Epithelial cell of proximal tubule (primary cell): ENCODE measurements around the gene GNAZ. TPM values are rescaled to one million over a fixed set of nuclear protein-coding genes. Genes with fewer than 3 reads are reported as not detected.

Experiments
- DNase-seq: peaks from one replicate; pipeline ENCODE4 v3.0.0-alpha.2; 2011; ENCODE audit warnings: low read depth
- H3K4me3 ChIP-seq: 2 replicates; pipeline ENCODE4 v1.5.1; 2011; ENCODE audit warnings: low read depth, mild to moderate bottlenecking, low read length
- CTCF ChIP-seq: conservative IDR thresholded peaks from 2 replicates; pipeline ENCODE4 v1.5.1; 2012; ENCODE audit warnings: low read depth, mild to moderate bottlenecking, low read length
- total RNA-seq: library from RNA; depleted of rRNA; stranded (reverse); fragments of >200 nt; gene quantifications from 2 replicates; pipeline ENCODE4 v1.2.3, GENCODE V29; 2015

GNAZ gene
- total RNA-seq, 1 donor from 2014 or later: 10.3 TPM

- DNase-seq: no peak
- no peak for TF ChIP-seq CTCF
- no peak overlapping the region for H3K4me3 ChIP-seq
Measured at GRCh38 chr22:23115369-23115768, 45.0 kb downstream of the GNAZ start.

GRCh38 chr22:23115825-23116494 lies 45.6 kb downstream of the GNAZ start:
- no peak for TF ChIP-seq CTCF
- H3K4me3 ChIP-seq: no peak overlapping the region
- DNase-seq: no peak

DNA sequence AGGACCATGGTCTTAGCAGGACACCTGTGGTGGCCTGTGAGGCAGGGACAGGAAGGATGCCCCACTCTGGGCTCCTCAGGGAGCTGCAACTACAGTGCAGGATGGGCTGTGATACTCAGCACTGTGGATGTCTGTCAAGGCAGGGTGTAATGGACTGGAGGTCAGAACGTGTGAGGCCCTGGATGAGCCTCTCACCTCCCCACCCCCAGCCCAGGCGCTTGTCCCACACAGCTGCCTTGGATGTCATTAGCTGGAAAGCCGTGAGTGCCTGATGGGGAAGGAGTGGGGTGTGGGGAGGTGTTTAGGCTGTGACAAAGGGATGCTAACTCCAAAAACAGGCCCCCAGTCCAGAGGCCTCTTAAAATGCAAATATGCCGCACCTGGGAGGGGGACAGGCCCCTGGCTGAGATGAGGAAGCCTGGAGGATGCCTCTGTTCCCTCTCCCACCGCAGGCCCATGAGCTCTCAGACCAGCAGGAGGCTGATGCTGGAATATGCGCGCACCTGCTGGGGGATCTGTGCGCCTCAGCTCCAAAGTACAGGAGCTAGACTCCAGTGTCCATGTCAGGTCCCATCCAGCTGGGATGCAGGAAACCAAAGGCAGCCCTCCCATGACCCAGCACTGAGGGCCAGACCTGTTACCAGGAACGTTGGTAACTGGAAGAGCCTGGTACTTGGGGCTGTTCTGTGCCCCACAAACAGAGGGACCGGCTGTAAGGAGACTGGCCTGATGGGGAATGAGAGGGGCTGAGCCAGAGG lies 46.4 kb downstream of the GNAZ start:
- TF ChIP-seq CTCF: no peak
- no peak for DNase-seq
- H3K4me3 ChIP-seq: no peak overlapping the region

GRCh38 chr22:23117275-23117674 lies 47.0 kb downstream of the GNAZ start:
- TF ChIP-seq CTCF: no peak
- DNase-seq: no peak
- H3K4me3 ChIP-seq: no peak overlapping the region

DNA sequence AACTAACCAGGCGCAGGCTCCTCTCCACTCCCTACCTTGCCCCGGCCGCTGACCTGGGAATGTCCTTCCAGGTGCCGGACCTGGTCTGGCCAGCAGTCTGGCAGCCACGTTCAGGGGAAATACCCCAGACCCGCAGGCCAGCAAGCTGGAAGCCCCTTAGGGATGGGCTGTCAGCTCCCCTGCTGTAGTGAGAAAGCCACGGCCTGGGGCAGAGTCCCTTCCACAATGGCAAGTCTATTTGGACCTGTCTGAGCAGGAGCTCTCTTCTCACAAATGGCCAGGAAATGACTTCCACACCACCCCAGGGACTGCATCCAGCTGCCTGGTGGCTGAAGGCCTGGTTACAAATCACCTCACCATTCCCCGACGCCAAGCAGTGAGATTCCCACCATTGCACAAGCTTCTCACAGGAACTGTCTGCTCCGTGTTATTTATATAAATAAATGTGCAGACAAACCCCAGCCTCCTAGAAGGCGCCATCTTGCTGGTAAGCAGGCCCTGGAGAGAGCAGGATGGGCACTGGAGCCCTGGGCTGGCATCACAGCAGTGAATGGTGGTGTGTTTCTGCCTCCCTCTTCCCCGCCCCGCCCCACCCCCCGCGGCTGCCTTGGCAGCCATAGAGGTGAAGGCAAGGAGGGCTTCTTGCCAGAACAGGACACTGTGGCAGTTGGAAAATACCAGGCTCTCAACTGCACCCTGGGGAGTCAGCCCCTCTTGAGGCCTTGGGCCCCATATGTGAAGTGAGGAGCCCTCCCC lies 47.8 kb downstream of the GNAZ start:
- TF ChIP-seq CTCF: no peak
- DNase-seq: no peak
- no peak overlapping the region for H3K4me3 ChIP-seq

DNA sequence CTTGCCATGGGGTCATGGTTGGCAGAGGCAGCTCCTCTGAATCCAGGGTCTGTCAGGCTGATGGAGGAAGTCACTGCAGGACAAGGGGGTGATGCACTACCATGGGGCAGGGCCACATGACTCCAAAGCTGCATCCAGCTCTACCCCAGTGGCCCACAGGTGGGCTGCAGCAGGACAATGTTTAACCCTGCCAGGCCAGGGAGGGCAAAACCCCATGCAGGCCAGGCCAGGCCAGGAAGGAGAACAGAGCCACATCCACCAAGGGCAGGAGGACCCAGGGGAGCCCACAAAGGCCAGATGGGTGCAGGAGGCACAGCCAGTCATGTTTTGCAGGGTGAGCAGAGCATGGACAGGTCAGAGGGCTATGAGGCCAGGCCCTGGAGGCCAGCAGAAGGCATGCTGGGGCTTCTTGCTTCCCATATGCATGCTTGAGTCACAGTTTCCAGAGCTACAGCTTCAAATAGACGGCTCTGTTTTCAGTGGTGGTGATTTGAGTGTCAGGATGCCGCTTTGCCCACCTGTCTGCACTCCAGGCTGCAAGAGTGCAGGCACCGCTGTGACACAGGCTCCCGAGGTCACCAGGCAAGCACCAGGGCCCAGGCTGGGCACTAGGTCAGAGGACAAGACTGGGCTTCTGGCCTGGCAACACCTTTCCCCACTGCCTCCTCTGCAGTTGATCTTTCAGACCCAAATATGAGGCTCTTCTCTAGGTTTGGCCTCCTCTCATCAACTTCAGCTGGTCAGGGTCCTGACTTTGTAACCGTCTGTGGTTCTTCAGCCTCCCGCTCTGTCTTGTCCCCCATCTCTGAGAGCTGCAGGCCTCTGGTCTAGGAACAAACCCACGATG lies 48.6 kb downstream of the GNAZ start:
- TF ChIP-seq CTCF: no peak
- no peak overlapping the region for H3K4me3 ChIP-seq
- DNase-seq: no peak
